HG03103 (cell line): ENCODE measurements around the gene ANKRD12.

ENCODE experiments used
- ATAC-seq: cut with Tn5 transposase; IDR thresholded peaks from one replicate; pipeline ENCODE4 v1.9.1; 2021; ENCODE audit warnings: low read depth; ENCODE audit not compliant: unreplicated experiment

ANKRD12 gene

GRCh38 chr18:9105420-9105819, 31.2 kb upstream of the ANKRD12 start:
- ATAC-seq: no peak

- no peak for ATAC-seq
These were observed 30.5 kb upstream of the ANKRD12 start for GRCh38 chr18:9106094-9106493.

- ATAC-seq: no peak
These were observed 29.6 kb upstream of the ANKRD12 start for GRCh38 chr18:9106800-9107584.

GRCh38 chr18:9108911-9109310, 27.7 kb upstream of the ANKRD12 start:
- ATAC-seq: no peak

- ATAC-seq: no peak
These were observed 27.1 kb upstream of the ANKRD12 start for GRCh38 chr18:9109523-9109922.

- ATAC-seq: no peak
These were observed 23.0 kb upstream of the ANKRD12 start for GRCh38 chr18:9113468-9114149.

- ATAC-seq: no peak
These were observed 20.6 kb upstream of the ANKRD12 start for GRCh38 chr18:9115984-9116383.

- no peak for ATAC-seq
These were observed 18.4 kb upstream of the ANKRD12 start for GRCh38 chr18:9117980-9118841.

- no peak for ATAC-seq
These were observed 15.8 kb upstream of the ANKRD12 start for GRCh38 chr18:9120796-9121195.

- no peak for ATAC-seq
These were observed 13.1 kb upstream of the ANKRD12 start for GRCh38 chr18:9123520-9123919.

- no peak for ATAC-seq
These were observed 11.8 kb upstream of the ANKRD12 start for GRCh38 chr18:9124824-9125223.

GRCh38 chr18:9126337-9126736, 10.2 kb upstream of the ANKRD12 start:
- ATAC-seq: no peak

GRCh38 chr18:9130195-9130594, 6.4 kb upstream of the ANKRD12 start:
- ATAC-seq: no peak

GRCh38 chr18:9130806-9131205, 5.8 kb upstream of the ANKRD12 start:
- ATAC-seq: no peak

- no peak for ATAC-seq
These were observed 4.0 kb upstream of the ANKRD12 start for GRCh38 chr18:9132628-9133027.

- no peak for ATAC-seq
These were observed 3.4 kb upstream of the ANKRD12 start for GRCh38 chr18:9133225-9133624.

- no peak for ATAC-seq
These were observed 1.3 kb upstream of the ANKRD12 start for GRCh38 chr18:9135081-9135911.

GRCh38 chr18:9135912-9136314, 668 bp upstream of the ANKRD12 start:
- peak; percentile 13 for ATAC-seq

GRCh38 chr18:9137168-9138066, 836 bp downstream of the ANKRD12 start:
- ATAC-seq: peak; percentile 24
